Heart right ventricle (tissue), 16 donors: Measurements from ENCODE around the gene DDX60. TPM values are rescaled to one million over a fixed set of nuclear protein-coding genes. Genes with fewer than 3 reads are reported as not detected.

Experiments used
- ATAC-seq, 8 donors: fragments of 200-7000 bp; cut with Tn5 transposase; one replicate each; pipeline ENCODE4 v1.9.1; 2020; ENCODE audit warnings: mild to moderate bottlenecking in 8 of 8, moderate library complexity in 8 of 8, moderate number of reproducible peaks in 1 of 8
- DNase-seq, 2 donors: peaks; one replicate each; pipeline ENCODE4 v3.0.0-alpha.2; 2020
- H3K27ac ChIP-seq, 10 donors: fragments of 200-600 bp; sonication (generic) in 2 of 10; one replicate each; pipeline versions ENCODE4 v1.5.0 to v1.8.0; 2020 to 2022; ENCODE audit warnings: mild to moderate bottlenecking in 3 of 10
- H3K27me3 ChIP-seq, 7 donors: fragments of 200-600 bp; one replicate each; pipeline ENCODE4 v1.8.0; 2021 to 2022; ENCODE audit warnings: mild to moderate bottlenecking in 2 of 7
- H3K36me3 ChIP-seq, 9 donors: fragments of 200-600 bp; sonication (generic) in 1 of 9; one replicate each; pipeline versions ENCODE4 v1.5.0 to v1.8.0; 2020 to 2022; ENCODE audit warnings: mild to moderate bottlenecking in 2 of 9
- H3K4me1 ChIP-seq, 9 donors: fragments of 200-600 bp; sonication (generic) in 1 of 9; one replicate each; pipeline versions ENCODE4 v1.5.0 to v1.8.0; 2020 to 2022; ENCODE audit warnings: mild to moderate bottlenecking in 4 of 9
- H3K4me3 ChIP-seq, 10 donors: fragments of 200-600 bp; sonication (generic) in 2 of 10; one replicate each; pipeline versions ENCODE4 v1.5.0 to v1.8.0; 2020 to 2022; ENCODE audit warnings: mild to moderate bottlenecking in 7 of 10, moderate library complexity in 2 of 10
- H3K9me3 ChIP-seq, 11 donors: fragments of 200-600 bp in 10 of 11; sonication (generic) in 2 of 11; one replicate each; pipeline versions ENCODE4 v1.5.0 to v1.8.0; 2013 to 2022; ENCODE audit warnings: mild to moderate bottlenecking in 2 of 11, control low read depth in 1 of 11, moderate library complexity in 1 of 11
- WGBS, 2 donors: extraction: QIAGEN DNeasy Blood & Tissue Kit; methylation state at CpG; one replicate each; pipeline ENCODE4 v1.1.7; 2013; ENCODE audit warnings: inconsistent platforms in 1 of 2; 5-methylcytosine and 5-hydroxymethylcytosine counted together
- intact Hi-C, 10 donors: fragments of 100-400 bp; cut with DNase I; formaldehyde crosslinking; loops; one replicate each; pipeline versions ENCODE4 v1.11.1 to v1.14.2; 2022
- polyA plus RNA-seq, 2 donors: library from polyadenylated mRNA; stranded (reverse); fragments of 200-250 nt; gene quantifications; one replicate each; pipeline ENCODE4 v1.2.3, GENCODE V29; 2013
- total RNA-seq, 10 donors: library from RNA; stranded (reverse); fragmentation: NEBNext Ultra II Directional in 3 of 10; extraction: Animal tissue kit (Norgen Biotek cat#: 25700) in 3 of 10; gene quantifications; one replicate each; pipeline versions ENCODE4 v1.2.1 to v1.2.4, GENCODE V29; 2021 to 2023
- TF ChIP-seq, protein P1 (sequence below), 9 donors: fragments of 200-600 bp; sonication (generic) in 2 of 9; IDR thresholded peaks; one replicate each; pipeline versions ENCODE4 v1.5.0 to v1.8.0; 2021 to 2022; ENCODE audit warnings: antibody characterized with exemption in 9 of 9, mild to moderate bottlenecking in 5 of 9, moderate library complexity in 1 of 9
- donor health status: Arrhythmogenic right ventricular cardiomyopathy.
- donor health status: ischemic (EF 13 %, LVEDD 7.1; RV severe dilation, severe dysfunction).
- donor health status: healthy with polysubstance abuse.
- donor health status: DM: no; HTN: yes; CAD: no.
- donor health status: DM: no; HTN: no; CAD: no.
- donor health status: ischemic (EF 25% LVEDD 6.9; RV normal size, moderate dysfunction).
- donor health status: ischemic (EF 25% LVEDD 5.7; RV mildly dilated, moderate dysfunction).
- donor health status: healthy.
- donor health status: DM: yes; HTN: yes; CAD: no.
- donor health status: Ischemic cardiomyopathy.
- donor health status: ischemic (EF 35%, LVEDD 5.7; RV mildly dilated, moderate dysfunction).
- donor health status: nonischemic (EF 11% LVEDD 7.7; RV severe dilation, severe dysfunction).
- donor health status: DM: yes; HTN: yes; CAD: no.
- donor health status: PGD.
- donor health status: ischemic (EF 29% LVEDD 5.4; RV normal size, mild dysfunction).
- donor health status: nonischemic (EF 23%, LVEDD 6.1; RV moderate dilation, normal function).

DDX60 gene
- total and polyA plus RNA-seq, 12 donors, result 2.3 to 21.5 (median 7.7) TPM

DNA sequence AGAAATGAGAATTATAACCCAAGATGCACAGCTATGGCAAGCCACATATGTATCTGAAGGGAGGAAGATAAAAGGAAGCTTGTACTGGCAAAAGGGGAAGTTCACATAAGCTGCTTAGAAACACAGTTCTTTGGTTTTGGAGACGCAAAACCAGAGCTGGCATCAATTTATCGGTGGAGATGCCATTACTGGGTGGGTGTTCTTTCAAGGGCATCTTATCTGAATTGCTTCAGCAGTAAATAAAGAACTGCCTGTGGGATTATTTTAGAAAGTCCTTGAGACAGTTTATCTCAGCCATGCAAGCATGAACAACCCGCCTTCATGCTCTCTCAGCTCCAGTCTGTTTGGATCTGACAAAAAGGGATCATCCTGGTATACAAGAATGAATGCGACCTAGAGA, 60.8 kb downstream of the DDX60 start:
- Histone ChIP-seq H3K27me3 (no peaks in the 10 kb centered on the region), H3K27ac (peak overlapping the region in 8 of 10 donors; percentile 0 to 80 (median 66)), H3K4me1 (peaks cover 0 to 24% (median 6%) of the 10 kb centered on the region in 9 donors), H3K36me3 (peaks cover 0 to 99% (median 19%) of the 10 kb centered on the region in 9 donors), H3K9me3 (no peaks in the 10 kb centered on the region), H3K4me3 (no peak overlapping the region)
- TF ChIP-seq, protein P1, sequence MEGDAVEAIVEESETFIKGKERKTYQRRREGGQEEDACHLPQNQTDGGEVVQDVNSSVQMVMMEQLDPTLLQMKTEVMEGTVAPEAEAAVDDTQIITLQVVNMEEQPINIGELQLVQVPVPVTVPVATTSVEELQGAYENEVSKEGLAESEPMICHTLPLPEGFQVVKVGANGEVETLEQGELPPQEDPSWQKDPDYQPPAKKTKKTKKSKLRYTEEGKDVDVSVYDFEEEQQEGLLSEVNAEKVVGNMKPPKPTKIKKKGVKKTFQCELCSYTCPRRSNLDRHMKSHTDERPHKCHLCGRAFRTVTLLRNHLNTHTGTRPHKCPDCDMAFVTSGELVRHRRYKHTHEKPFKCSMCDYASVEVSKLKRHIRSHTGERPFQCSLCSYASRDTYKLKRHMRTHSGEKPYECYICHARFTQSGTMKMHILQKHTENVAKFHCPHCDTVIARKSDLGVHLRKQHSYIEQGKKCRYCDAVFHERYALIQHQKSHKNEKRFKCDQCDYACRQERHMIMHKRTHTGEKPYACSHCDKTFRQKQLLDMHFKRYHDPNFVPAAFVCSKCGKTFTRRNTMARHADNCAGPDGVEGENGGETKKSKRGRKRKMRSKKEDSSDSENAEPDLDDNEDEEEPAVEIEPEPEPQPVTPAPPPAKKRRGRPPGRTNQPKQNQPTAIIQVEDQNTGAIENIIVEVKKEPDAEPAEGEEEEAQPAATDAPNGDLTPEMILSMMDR (IDR thresholded peaks at IDR 0.05), result no peak
- ATAC-seq, result peak in 7 of 8 donors; percentile 36 to 94 (median 84)
- WGBS, 2 donors, result 45% methylated on average over 4 of the region's 4 CpGs
- no peak for DNase-seq
- intact Hi-C loops, result no loop called here

DNA sequence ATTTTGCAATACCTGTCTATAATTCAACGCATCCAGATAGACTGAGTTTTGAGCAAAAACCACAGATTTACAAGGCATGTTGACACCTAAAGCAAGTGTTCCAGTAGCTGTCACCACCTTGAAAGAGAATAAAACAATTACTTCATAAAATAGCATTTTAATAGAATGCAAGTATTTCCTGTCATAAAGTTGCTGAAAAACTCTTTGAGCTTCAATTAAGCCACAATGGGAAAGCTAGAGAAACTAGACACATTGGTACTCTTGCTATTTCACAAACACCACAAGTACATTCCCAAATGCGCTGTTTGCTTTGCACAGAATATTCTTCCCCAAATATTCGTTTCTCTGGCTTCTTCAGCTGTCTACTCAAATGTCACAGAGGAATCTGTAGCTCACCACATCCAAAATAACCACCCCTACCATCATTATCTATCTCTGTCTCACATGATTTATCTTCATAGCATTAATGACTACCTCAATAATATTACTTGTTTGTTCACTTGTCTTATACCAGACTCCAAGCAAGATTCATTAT, 70.3 kb downstream of the DDX60 start:
- WGBS, 2 donors, result 85 to 89% methylated on average over 3 of the region's 3 CpGs
- Histone ChIP-seq H3K36me3 (peaks cover 0 to 100% (median 22%) of the 10 kb centered on the region in 9 donors), H3K27ac (no peak overlapping the region), H3K27me3 (no peaks in the 10 kb centered on the region), H3K9me3 (peaks cover 0 to 10% (median 0%) of the 10 kb centered on the region in 11 donors), H3K4me1 (no peaks in the 10 kb centered on the region), H3K4me3 (no peak overlapping the region)
- DNase-seq (no peak), ATAC-seq (no peak)
- TF ChIP-seq, protein P1 (IDR thresholded peaks at IDR 0.05), result no peak
- intact Hi-C loops, result no loop called here

DNA sequence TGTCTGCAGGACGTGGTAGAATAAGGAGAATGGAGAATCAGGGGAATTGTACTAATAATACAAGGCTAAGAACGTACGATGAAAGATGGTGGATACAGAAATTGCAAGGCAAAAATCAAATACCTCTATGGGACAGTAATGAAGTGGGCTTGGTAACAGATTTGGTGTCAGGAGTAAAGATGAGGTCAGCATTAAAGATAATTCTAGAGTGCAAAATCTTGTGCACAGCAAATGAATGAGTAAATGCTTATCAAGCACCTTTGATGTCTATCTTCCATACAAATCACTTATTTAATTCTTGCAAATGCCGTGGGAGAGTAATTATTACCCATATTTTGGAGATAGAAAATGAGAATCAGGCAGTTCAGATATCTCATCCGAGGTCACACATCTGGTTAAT, 70.9 kb downstream of the DDX60 start:
- no peak for ATAC-seq
- TF ChIP-seq, protein P1 (IDR thresholded peaks at IDR 0.05), result no peak
- WGBS, 2 donors, result 85 to 87% methylated on average over 5 of the region's 5 CpGs
- Histone ChIP-seq H3K4me1 (no peaks in the 10 kb centered on the region), H3K27me3 (no peaks in the 10 kb centered on the region), H3K9me3 (peaks cover 0 to 16% (median 0%) of the 10 kb centered on the region in 11 donors), H3K4me3 (no peak overlapping the region), H3K27ac (no peak overlapping the region), H3K36me3 (peaks cover 0 to 100% (median 27%) of the 10 kb centered on the region in 9 donors)
- DNase-seq, result no peak
- intact Hi-C loops, result no loop called here

DNA sequence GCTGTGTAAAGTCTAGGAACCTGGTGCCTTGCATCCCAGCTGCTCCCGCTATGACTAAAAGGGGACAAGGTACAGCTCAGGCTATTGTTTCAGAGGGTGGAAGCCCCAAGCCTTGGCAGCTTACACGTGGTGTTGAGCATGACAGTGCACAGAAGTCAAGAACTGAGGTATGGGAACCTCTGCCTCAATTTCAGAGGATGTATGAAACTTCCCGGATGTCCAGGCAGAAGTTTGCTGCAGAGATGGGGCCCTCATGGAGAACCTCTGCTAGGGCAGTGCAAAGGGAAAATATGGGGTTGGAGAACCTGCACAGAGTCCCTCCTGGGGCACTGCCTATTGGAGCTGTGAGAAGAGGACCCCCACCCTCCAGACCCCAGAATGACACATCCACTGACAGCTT, 76.6 kb downstream of the DDX60 start:
- no peaks in the 10 kb centered on the region for H3K4me1 ChIP-seq
- TF ChIP-seq, protein P1 (IDR thresholded peaks at IDR 0.05), result no peak
- H3K27ac ChIP-seq, result no peak overlapping the region
- H3K4me3 ChIP-seq, result no peak overlapping the region
- H3K9me3 ChIP-seq, result peaks cover 0 to 29% (median 0%) of the 10 kb centered on the region in 11 donors
- H3K36me3 ChIP-seq, result peaks cover 0 to 88% (median 26%) of the 10 kb centered on the region in 9 donors
- intact Hi-C loops, result no loop called here
- ATAC-seq (no peak), DNase-seq (no peak)
- 86 to 89% methylated on average over 3 of the region's 3 CpGs for WGBS, 2 donors
- H3K27me3 ChIP-seq, result no peaks in the 10 kb centered on the region
